Vagina (tissue), 2 donors: ENCODE results near the gene SMG9.

Source experiments
- POLR2A ChIP-seq, 2 donors: fragments of 450-650 bp; IDR thresholded peaks; one replicate each; pipeline ENCODE4 v1.6.1; 2017; ENCODE audit warnings: antibody characterized with exemption in 2 of 2, mild to moderate bottlenecking in 2 of 2, moderate library complexity in 2 of 2
- POLR2AphosphoS5 ChIP-seq, 2 donors: sonication (generic); formaldehyde crosslinking; IDR thresholded peaks; one replicate each; pipeline ENCODE4 v1.9.0; 2017; ENCODE audit warnings: antibody characterized with exemption in 2 of 2, mild to moderate bottlenecking in 2 of 2, low read depth in 1 of 2; ENCODE audit not compliant: insufficient read depth in 1 of 2
- TF ChIP-seq, protein P1 (sequence below), 3 experiments: fragments of 450-650 bp in 2 of 3; fragments of 200-600 bp in 1 of 3; sonication (generic) in 1 of 3; IDR thresholded peaks; one replicate each; pipeline ENCODE4 v1.5.1; 2017 to 2019; ENCODE audit warnings: antibody characterized with exemption in 3 of 3, mild to moderate bottlenecking in 2 of 3, moderate library complexity in 2 of 3

- TF ChIP-seq, protein P1, sequence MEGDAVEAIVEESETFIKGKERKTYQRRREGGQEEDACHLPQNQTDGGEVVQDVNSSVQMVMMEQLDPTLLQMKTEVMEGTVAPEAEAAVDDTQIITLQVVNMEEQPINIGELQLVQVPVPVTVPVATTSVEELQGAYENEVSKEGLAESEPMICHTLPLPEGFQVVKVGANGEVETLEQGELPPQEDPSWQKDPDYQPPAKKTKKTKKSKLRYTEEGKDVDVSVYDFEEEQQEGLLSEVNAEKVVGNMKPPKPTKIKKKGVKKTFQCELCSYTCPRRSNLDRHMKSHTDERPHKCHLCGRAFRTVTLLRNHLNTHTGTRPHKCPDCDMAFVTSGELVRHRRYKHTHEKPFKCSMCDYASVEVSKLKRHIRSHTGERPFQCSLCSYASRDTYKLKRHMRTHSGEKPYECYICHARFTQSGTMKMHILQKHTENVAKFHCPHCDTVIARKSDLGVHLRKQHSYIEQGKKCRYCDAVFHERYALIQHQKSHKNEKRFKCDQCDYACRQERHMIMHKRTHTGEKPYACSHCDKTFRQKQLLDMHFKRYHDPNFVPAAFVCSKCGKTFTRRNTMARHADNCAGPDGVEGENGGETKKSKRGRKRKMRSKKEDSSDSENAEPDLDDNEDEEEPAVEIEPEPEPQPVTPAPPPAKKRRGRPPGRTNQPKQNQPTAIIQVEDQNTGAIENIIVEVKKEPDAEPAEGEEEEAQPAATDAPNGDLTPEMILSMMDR (IDR thresholded peaks at IDR 0.05) = no peak
- TF ChIP-seq POLR2A (IDR thresholded peaks at IDR 0.05) = no peak
- TF ChIP-seq POLR2AphosphoS5 (IDR thresholded peaks at IDR 0.05; ENCODE audit: insufficient read depth in 1 of 2, low read depth in 1 of 2) = peak; percentile 70 to 74
Measured at GRCh38 chr19:43765109-43765876, 10.5 kb upstream of the SMG9 start.
